ENCODE measurements around the gene NAGK.
A peak's percentile ranks its signal among the peaks of the same experiment; 100 is the strongest.
"Not testable (repeated sequence)": the region's sequence is repeated elsewhere in the genome, so short reads cannot be mapped to it uniquely, and the experiment has no call there.

Gene NAGK

DNA sequence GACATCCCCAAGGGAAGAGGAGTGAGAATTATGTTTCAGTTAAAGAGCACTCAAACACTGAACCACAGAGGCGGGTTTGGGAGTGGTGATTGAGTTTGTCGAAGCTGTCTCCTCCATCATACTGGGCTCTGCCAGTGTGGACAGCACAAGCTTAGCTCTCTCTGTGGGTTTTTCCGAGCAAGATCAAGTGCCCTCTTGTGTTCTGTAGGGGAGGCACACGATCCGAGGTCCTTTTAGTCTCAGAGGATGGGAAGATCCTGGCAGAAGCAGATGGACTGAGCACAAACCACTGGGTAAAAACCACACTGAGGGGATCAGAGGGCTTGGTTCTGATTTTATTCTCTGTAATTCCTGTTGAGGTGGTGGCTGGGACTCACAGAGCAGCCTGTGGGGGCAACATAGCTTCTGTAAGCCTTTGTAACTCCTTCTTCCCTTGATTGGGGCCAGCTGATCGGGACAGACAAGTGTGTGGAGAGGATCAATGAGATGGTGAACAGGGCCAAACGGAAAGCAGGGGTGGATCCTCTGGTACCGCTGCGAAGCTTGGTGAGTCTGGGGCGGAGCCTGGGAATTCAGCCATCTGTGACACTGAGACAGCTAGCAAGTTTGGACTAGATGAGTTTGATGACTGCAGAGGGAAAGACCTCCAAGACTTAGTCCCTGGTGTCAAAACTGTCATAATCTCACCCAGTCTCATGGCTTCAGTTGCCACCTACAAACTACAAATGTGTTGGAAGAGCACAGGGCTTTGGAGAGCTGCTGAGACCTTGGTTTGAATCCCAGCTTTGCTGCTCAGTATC is 2.0 kb downstream of the NAGK start:
- DNase-seq: no peak

DNA sequence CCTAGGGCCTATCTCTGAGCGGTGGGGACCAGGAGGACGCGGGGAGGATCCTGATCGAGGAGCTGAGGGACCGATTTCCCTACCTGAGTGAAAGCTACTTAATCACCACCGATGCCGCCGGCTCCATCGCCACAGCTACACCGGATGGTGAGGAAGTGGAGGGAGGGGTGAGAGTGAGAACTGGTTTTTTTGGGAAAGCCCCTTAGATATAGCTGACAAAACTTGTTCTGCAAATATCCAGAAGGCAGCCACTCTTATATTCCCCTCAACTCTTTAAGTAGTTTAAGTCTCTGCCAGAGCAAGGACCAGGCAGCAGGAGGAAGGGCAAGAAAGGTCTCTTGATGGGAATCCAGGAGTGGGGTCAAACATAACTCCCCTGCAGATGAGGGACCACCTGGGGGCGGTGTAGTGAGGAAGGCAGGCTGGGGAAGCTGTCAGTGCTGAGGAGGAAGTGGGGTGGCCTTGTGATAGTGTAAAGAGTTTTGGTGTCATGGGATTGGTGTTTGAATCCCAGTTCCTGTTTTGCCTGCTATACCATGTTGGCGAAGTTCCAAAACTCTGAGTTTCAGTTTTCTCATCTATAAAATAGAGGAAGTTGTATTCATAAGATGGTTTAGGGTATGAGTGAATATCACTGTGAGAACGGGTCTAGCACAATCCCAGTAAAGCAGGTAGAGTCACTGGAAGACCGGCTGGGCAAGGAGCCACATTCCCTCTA is 3.4 kb downstream of the NAGK start:
- peak; percentile 78 for DNase-seq

DNA sequence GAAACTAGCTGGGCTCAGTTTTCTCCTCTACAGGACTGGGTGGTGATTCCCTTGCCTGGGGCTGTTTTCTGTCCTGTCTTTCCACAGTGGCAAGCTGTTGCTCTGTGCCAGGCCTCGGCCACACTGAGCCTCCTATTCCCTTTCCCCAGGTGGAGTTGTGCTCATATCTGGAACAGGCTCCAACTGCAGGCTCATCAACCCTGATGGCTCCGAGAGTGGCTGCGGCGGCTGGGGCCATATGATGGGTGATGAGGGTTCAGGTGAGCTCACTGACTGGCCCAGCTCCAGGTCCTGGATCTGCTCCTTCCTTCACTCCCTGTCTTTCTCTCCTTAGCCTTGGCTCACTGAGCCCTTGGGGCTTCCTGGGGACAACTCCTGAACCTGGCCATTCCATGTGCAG is 4.0 kb downstream of the NAGK start:
- no peak for DNase-seq

DNA sequence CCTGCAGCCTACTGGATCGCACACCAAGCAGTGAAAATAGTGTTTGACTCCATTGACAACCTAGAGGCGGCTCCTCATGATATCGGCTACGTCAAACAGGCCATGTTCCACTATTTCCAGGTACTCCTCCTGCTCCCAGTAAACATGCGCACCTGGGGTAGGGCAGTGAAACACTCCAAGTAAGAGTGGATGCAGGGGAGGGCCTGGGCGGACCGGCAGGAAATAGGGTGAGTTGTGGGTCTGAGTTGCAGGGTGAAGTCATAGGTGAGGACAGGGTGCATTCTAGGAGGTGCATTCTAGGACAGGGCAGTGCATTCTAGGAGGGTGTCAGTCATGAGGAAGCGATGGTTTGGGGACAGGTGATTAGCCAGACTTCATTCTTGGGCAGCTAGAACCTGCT is 5.0 kb downstream of the NAGK start:
- DNase-seq: no peak

DNA sequence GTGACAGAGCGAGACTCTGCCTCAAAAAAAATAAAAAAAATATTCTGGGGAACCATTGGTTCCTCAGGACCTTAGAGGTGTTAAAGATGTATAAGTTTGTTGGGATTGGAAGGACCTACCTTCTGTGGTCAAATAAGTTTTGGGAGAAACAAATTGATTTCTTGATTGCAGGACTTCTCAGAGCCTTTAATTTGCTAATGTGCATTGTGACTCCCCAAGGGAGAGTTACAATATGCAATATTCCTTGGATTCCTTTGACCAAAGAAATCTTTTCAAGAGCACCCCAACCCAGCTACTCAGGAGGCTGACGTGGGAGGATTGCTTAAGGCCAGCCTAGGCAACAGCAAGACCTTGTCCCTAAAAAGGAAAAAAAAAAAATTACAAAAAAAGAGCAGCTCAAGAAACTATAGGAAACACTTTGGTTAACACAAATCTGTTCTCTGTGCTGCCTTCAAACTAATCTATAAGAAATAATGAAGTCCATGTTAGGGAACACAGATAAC is 6.5 kb downstream of the NAGK start:
- DNase-seq: no peak

DNA sequence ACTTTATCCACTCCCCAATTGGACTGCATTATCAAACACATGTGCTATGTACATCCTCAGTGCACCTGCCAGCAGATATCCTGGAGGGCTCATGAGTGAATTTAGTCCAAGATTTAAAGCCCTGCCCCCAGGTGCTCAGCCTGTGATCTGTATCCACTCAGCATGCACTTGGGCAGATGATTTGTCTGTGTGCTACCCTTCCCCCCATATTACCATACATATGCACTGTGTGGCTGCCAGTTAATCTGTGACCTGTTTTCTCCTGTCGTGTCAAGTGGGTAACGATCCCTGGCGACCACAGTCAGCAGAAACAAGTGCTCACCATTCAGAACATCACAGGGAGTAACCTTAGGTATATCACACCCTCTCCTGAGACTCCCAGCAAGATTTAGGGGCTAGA is 10.2 kb downstream of the NAGK start:
- DNase-seq: no peak

DNA sequence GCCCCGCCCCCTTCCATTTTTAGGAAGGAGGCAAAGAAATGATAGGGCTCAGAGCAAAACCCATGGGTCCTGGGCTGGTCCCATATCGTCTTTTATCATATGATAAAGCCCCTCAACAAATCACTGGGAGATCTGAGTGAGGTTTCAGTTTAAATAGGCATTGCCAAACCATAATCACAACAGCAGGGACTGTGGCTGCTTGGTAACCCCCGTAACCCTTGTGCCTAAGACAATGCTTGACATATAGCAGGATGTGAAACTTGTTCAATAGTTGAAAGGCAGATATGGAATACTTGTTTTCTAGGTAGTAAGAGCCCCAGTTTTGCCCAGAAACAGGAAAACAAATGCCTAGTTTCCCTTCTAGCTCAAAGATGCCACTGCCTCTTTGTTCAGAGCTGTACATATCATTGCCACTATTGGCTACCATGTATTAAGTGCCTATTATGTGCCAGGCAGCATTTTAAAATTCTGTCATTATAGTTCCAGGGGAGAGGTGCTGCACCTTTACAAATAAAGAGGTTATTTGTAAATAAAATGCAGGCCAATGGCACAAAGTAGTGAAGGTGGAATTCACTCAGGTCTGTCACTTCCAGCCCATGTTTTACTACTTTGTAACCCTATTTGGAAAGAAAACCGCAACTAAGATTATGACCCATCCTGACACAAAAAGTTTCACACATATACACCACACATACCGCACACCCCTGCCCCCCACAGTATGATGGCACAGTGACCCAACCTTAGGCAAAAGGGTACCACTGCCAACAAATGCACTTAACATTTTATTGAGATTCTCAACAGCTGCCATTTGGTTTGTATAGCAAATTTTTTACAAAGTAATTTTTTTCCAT is 14.2 kb downstream of the NAGK start:
- no peak for DNase-seq

DNA sequence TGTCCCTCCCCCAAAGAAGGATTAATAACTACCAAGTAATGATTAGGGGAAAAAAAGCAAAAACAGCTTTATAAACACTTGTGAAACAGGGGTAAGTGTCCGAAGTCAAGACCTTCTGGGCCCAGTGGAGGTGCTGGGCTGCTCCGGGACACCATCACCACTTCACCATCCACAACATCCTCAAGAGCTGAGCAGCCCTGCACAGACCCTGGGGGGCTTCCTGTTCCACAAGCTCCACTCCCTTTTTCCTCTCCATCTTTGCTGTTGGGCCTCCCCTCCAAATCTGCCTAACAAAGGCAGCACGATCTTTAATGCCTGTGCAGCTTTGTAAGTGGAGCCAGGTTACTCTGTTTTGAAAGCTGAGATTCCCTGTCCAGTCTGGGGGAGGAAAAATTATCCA is 14.8 kb downstream of the NAGK start:
- not testable (repeated sequence) for DNase-seq

DNA sequence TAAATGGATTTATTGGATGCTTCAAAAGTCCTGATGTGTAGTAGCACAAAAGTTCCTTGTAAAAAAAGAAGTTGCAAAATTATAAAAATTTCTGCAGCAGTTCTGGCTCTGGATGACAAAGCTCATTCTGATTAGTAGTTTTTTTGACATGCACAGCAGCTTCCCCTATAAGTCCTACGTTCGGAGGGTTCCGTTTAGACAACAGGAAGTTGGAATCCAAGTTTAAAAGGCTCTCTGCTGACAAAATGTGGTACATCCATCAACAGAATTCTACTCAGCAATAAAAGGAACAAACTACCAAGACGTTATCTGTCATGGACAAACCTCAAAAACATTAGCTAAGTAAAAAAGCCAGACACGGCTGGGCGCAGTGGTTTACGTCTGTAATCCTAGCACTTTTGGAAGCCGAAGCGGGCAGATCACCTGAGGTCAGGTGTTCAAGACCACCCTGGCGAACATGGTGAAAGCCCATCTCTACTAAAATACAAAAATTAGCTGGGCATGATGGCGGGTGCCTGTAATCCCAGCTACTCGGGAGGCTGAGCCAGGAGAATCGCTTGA is 15.4 kb downstream of the NAGK start:
- not testable (repeated sequence) for DNase-seq

DNA sequence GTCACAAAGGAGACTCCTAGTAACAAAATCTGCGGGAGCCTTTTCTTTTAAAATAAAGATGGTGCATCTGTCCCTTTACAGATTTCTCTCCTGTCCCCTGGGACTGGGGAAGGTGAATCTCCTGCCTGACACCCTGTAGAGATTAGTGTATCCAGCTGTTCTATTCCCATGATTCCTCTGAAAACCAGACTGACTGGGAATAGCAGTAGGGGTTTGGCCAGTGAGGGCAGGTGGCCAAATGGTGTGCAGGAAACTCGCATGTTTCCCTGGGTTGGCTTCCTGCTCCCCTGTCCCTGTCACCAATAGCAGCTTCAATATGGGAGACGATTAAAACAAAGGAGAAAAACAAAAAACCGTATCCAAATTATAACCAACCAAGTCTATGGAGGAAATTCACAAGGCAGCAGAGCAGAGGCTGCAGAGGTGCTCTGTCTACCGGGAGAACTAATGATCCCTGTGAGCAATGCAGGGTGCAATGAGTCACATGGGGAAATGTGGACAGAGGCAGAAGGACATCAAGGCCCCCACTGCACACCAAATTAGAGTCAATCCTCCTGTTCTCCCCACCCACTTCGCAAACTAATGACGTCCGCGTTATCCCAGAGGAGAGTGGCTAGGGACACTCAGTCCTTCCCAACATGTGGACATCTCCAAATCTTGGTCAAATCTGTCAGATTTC is 17.0 kb downstream of the NAGK start:
- DNase-seq: not testable (repeated sequence)

DNA sequence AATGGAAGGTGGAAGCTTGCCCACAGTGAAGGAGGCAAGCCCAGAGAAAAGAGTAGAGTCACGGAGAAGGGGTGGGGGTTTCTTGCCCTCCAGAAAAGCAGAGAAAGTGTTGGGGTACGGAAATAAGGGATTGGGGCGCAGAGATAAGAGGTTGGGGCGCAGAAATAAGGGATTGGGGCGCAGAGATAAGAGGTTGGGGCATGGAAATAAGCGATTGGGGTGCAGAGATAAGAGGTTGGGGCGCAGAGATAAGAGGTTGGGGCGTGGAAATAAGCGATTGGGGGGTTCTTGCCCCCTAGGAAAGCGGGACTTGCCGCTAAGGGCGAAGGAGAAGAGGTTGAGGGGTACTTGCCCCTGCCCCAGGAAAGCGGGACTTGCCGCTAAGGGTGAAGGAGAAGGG is 21.0 kb downstream of the NAGK start:
- not testable (repeated sequence) for DNase-seq

DNA sequence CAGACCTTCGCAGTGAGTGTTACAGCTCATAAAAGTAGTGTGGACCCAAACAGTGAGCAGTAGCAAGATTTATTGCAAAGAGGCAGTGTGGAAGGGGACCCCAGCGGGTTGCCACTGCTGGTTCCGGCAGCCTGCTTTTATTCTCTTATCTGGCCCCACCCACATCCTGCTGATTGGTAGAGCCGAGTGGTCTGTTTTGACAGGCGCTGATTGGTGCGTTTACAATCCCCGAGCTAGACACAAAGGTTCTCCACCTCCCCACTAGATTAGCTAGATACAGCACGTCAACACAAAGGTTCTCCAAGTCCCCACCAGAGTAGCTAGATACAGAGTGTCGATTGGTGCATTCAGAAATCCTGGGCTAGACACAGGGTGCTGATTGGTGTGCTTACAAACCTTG is 23.4 kb downstream of the NAGK start:
- not testable (repeated sequence) for DNase-seq

DNA sequence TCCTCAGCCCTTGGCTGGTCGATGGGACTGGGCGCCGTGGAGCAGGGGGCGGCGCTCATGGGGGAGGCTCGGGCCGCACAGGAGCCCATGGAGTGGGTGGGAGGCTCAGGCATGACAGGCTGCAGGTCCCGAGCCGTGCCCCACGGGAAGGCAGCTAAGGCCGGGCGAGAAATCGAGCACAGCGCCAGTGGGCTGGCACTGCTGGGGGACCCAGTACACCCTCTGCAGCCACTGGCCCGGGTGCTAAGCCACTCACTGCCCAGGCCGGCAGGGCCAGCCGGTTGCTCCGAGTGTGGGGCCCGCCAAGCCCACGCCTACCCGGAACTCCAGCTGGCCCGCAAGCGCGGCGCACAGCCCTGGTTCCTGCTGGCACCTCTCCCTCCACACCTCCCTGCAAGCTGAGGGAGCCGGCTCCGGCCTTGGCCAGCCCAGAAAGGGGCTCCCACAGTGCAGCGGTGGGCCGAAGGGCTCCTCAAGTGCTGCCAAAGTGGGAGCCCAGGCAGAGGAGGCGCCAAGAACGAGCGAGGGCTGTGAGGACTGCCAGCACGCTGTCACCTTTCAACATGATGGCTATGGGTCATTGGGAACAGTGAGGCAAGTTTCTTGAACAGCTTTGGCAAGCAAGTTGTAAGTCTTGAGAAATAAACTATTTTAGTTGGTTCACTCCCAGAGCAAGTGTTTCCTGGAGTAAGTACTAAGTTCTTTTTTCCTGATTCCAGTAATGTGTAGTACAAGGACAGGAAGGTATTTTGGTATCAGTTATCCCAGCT is 24.2 kb downstream of the NAGK start:
- not testable (repeated sequence) for DNase-seq

DNA sequence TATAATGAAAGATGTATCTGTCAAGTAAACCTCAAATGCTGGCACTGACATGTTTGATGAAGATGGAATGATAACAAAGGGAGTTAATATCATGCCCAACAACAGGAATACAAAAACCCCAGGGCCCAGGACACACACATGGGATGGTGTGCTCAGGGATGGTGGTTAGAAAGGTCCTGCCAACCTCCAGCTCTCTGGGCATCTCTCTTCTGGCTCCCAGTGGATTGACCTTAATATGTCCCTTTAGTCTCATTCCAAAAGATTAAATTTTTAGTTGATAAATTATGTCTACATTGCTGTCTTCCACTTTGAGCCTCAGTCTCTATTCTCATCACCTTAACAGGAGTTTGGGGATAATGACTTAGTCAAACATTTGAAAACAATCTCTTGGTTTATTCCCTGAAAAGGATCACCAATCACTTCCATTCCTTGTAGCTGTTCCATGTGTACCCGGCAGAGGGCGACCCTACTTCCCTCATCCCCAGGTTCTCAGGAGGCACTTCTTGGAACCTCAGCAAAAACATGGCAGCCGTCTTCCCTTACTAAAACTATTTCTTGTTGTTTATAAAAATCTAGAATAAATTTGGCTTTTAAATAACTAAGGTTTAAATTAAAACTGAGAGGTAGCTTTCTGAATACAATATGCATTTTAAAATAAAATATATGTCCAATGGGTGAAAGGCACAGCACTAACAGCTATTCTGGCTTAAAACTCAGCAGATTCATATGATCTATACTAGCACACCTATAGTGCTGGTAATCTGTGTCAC is 31.9 kb downstream of the NAGK start:
- DNase-seq: no peak

DNA sequence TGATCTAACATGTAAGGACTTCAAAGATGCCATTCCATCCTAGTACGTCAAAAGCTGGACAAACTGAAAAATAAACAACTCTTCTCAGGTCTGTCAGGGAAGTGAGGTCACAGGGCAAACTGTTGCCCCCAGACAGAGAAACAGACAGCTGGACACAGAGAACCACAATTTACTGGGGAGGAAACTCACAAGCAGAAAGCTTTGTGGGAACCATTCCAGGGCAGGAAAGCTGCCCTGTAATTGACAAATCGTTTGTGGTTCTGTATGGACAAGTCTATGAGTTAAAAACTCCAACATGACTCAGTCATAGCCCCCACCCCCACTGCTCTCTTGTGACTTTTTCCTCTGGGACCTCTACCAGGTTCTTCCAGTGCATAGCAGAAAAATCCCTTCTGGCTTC is 33.2 kb downstream of the NAGK start:
- DNase-seq: no peak

DNA sequence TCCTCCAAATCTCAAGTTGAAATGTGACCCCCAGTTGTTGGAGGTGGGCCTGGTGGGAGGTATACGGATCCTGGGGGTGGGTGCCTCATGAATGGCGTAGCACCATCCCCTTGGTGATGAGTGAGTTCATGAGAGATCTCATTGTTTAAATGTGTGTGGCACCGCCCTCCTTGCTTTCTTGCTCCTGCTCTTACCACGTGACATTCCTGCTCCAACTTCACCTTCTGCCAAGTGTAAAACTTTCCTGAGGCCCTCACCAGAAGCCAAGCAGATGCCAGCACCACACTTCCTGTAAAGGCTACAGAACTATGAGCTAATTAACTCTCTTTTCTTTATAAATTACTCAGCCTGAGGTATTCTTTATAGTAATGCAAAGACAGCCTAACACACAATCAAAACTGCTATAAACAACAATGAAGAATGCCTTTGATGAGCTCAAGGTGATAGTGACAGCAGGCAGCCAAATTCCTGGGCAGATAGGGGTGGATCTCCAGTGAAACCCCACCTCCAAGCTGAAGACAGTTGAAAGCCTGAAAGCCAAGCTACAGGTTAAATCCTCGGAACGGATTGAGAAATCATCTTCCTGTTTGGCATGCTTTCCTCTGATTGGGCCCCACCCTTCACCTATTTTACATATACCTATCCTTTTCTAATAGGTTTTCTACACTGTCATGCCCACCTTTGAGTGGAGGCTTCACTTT is 34.7 kb downstream of the NAGK start:
- no peak for DNase-seq

DNA sequence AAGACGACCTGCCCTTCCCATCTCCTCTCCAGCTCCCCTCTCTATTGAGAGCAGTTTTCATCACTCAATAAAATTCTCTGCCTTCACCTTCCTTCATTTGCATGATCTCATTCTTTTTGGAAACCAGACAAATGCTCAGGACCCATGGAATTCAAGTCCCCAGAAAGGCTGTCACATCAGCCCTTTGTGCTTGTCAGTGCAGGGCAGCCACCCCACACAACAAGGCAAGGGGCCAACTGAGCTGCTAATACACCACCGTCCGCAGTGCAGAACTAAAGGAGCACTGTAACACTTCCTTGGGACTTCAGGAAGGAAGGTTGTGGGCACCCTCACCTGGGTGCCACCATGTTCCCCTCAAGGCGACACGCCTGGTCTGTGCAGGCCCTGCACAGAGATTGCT is 35.4 kb downstream of the NAGK start:
- DNase-seq: no peak

DNA sequence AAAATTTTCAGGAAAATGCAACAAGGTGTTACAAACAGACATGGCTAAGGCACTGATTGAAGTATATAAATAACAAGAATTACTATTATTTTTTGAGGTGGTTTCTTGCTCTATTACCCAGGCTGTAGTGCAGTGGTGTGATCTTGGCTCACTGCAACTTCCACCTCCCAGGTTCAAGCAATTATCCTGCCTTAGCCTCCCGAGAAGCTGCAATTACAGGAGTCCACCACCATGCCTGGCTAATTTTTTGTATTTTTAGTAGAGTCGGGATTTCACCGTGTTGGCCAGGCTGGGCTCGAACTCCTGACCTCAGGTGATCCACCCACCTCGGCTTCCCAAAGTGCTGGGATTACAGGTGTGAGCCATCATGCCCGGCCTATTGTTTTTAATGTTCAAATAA is 38.0 kb downstream of the NAGK start:
- DNase-seq: not testable (repeated sequence)

DNA sequence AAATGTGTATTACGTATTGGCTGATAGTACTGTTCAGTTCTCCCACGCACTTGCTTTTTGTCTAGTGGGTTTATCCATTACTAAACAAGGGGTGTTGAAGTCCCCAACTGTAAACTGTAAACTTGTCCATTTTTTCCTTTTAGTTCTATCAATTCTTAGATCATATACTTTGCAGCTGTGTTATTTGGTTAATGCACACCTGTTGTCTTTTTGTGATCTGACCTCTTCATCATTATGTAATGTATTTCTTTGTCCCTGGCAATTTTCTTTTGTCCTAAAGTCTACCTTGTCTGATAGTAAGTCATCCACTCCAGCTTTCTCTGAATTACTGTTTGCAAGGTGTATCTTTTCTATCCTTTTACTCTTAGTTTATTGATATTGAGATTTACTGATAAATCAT is 39.6 kb downstream of the NAGK start:
- no peak for DNase-seq

DNA sequence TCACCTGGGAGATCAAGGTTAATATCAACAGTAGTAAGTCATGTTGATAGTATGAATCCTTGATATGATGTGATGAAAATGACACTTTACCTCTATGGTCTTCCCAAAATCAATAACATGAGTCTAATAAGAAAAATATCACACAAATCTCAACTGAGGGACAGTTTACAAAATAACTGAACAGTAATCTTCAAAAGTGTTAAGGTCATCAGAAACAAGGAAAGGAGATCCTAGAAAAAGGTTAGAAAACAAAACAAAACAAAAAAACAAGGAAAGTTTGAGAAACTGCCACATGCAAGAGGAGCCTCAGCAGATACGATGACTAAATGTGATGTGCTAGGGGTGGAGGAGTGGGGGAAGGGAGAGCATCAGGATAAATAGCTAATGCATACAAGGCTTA is 45.4 kb downstream of the NAGK start:
- no peak for DNase-seq

Data from KG1 (cell line).